ENCODE data around the gene CHI3L1.

CHI3L1 gene

GRCh38 chr1:203204756-203205155 lies 18.3 kb upstream of the CHI3L1 start:
- no peak for TF ChIP-seq CTCF (IDR thresholded peaks at IDR 0.05; ENCODE audit: extremely low read depth, missing control alignments)
- no peak for DNase-seq (ENCODE audit: low spot score)

GRCh38 chr1:203202431-203203245 lies 16.1 kb upstream of the CHI3L1 start:
- no peak for DNase-seq (ENCODE audit: low spot score)
- TF ChIP-seq CTCF (IDR thresholded peaks at IDR 0.05; ENCODE audit: extremely low read depth, missing control alignments) = no peak

- no peak for DNase-seq (ENCODE audit: low spot score)
- TF ChIP-seq CTCF (IDR thresholded peaks at IDR 0.05; ENCODE audit: extremely low read depth, missing control alignments) = no peak
Measured at GRCh38 chr1:203201516-203202205, 15.2 kb upstream of the CHI3L1 start.

GRCh38 chr1:203200916-203201315 lies 14.4 kb upstream of the CHI3L1 start:
- TF ChIP-seq CTCF (IDR thresholded peaks at IDR 0.05; ENCODE audit: extremely low read depth, missing control alignments) = no peak
- DNase-seq (ENCODE audit: low spot score) = no peak

GRCh38 chr1:203199816-203200571 lies 13.5 kb upstream of the CHI3L1 start:
- no peak for TF ChIP-seq CTCF (IDR thresholded peaks at IDR 0.05; ENCODE audit: extremely low read depth, missing control alignments)

GRCh38 chr1:203199481-203199815 lies 12.9 kb upstream of the CHI3L1 start:
- no peak for DNase-seq (ENCODE audit: low spot score)
- TF ChIP-seq CTCF (IDR thresholded peaks at IDR 0.05; ENCODE audit: extremely low read depth, missing control alignments) = no peak

More at GRCh38 chr1:203199816-203200571, 13.5 kb upstream of the CHI3L1 start:
- no peak for DNase-seq (ENCODE audit: low spot score)

- TF ChIP-seq CTCF (IDR thresholded peaks at IDR 0.05; ENCODE audit: extremely low read depth, missing control alignments) = no peak
- no peak for DNase-seq (ENCODE audit: low spot score)
Measured at GRCh38 chr1:203199002-203199401, 12.5 kb upstream of the CHI3L1 start.

All from GM20000 (cell line).